Measurements from ENCODE around the gene PDE6D. TPM values are rescaled to one million over a fixed set of nuclear protein-coding genes. Genes with fewer than 3 reads are reported as not detected.

The PDE6D gene
- total and polyA plus RNA-seq, 2 of the 13 experiments (the other 11 are each of a cell fraction or from before 2014, with no cell fraction given) = 14.1 to 23.2 TPM

DNA sequence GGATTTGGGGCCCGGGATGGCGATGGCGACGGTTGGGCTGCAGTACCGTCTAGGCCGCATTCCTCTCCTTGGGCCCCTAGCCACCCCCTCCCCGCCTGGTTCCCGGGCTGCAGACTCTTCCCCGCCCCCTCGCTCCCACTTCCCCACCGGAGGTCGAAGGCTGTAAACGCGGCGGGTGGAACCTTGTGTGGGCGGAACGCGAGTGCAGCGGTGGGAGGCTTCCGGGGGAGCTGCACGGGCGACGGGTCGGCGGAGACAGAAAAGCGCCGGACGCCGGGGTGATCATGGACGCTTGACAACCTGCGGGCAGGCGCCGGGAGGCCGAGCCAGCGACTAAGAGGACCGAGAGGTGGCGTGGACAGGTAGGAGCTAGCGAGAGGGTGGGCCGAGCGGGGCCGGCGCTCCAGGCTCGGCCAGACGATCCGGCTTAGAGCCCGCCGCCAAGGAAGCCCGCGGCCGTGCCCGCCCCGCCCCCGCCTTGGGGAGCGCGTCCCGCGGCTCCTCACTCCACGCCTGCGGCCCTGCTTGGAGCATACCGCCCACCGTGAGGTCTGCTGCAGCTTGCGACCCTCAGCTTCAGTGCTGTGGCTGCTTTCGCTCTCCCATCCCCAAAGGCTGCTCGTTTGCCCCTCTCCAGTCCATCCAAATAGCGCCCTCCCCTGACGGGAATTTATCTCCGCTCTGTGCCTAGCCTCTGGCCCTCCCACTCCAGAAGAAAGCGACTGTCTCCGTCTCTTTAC is 5.3 kb upstream of the PDE6D start, which contains the start of gene COPS7B (continued):
- TF ChIP-seq, protein P1, sequence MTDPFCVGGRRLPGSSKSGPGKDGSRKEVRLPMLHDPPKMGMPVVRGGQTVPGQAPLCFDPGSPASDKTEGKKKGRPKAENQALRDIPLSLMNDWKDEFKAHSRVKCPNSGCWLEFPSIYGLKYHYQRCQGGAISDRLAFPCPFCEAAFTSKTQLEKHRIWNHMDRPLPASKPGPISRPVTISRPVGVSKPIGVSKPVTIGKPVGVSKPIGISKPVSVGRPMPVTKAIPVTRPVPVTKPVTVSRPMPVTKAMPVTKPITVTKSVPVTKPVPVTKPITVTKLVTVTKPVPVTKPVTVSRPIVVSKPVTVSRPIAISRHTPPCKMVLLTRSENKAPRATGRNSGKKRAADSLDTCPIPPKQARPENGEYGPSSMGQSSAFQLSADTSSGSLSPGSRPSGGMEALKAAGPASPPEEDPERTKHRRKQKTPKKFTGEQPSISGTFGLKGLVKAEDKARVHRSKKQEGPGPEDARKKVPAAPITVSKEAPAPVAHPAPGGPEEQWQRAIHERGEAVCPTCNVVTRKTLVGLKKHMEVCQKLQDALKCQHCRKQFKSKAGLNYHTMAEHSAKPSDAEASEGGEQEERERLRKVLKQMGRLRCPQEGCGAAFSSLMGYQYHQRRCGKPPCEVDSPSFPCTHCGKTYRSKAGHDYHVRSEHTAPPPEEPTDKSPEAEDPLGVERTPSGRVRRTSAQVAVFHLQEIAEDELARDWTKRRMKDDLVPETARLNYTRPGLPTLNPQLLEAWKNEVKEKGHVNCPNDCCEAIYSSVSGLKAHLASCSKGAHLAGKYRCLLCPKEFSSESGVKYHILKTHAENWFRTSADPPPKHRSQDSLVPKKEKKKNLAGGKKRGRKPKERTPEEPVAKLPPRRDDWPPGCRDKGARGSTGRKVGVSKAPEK (CRISPR knock-in tag; IDR thresholded peaks at IDR 0.05; ENCODE audit: borderline replicate concordance) = peak; percentile 96; the same call in 1 of the 2 replicates
- TF ChIP-seq ZKSCAN5 (CRISPR knock-in tag; IDR thresholded peaks at IDR 0.05) (peak; percentile 64; the same call in 1 of the 2 replicates), HMG20B (CRISPR knock-in tag; conservative IDR thresholded peaks at IDR 0.05) (peak; percentile 92), ZNF333 (CRISPR knock-in tag; IDR thresholded peaks at IDR 0.05; ENCODE audit: borderline replicate concordance) (peak; percentile 84; the same call in 1 of the 2 replicates), ZNF350 (CRISPR knock-in tag; IDR thresholded peaks at IDR 0.05; ENCODE audit: borderline replicate concordance, low read depth) (peak; percentile 98), HDAC2 (CRISPR knock-in tag; IDR thresholded peaks at IDR 0.05) (peak; percentile 99), ZNF558 (CRISPR knock-in tag; IDR thresholded peaks at IDR 0.05; ENCODE audit: borderline replicate concordance) (peak; percentile 94; the same call in 1 of the 2 replicates), ZNF619 (CRISPR knock-in tag; IDR thresholded peaks at IDR 0.05) (peak; percentile 26; the same call in 1 of the 2 replicates), ZNF564 (CRISPR knock-in tag; IDR thresholded peaks at IDR 0.05) (peak; percentile 91), ZNF382 (CRISPR knock-in tag; IDR thresholded peaks at IDR 0.05; ENCODE audit: borderline replicate concordance) (no peak), TOE1 (CRISPR knock-in tag; IDR thresholded peaks at IDR 0.05) (peak; percentile 80; the same call in 1 of the 2 replicates)
- TF ChIP-seq, protein P2, sequence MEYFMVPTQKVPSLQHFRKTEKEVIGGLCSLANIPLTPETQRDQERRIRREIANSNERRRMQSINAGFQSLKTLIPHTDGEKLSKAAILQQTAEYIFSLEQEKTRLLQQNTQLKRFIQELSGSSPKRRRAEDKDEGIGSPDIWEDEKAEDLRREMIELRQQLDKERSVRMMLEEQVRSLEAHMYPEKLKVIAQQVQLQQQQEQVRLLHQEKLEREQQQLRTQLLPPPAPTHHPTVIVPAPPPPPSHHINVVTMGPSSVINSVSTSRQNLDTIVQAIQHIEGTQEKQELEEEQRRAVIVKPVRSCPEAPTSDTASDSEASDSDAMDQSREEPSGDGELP (IDR thresholded peaks at IDR 0.05; ENCODE audit: borderline replicate concordance, low read depth) = peak; percentile 61
- TF ChIP-seq, protein P3, sequence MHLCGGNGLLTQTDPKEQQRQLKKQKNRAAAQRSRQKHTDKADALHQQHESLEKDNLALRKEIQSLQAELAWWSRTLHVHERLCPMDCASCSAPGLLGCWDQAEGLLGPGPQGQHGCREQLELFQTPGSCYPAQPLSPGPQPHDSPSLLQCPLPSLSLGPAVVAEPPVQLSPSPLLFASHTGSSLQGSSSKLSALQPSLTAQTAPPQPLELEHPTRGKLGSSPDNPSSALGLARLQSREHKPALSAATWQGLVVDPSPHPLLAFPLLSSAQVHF (CRISPR knock-in tag; IDR thresholded peaks at IDR 0.05) = no peak; the same call in 1 of the 2 replicates
- TF ChIP-seq, protein P4, sequence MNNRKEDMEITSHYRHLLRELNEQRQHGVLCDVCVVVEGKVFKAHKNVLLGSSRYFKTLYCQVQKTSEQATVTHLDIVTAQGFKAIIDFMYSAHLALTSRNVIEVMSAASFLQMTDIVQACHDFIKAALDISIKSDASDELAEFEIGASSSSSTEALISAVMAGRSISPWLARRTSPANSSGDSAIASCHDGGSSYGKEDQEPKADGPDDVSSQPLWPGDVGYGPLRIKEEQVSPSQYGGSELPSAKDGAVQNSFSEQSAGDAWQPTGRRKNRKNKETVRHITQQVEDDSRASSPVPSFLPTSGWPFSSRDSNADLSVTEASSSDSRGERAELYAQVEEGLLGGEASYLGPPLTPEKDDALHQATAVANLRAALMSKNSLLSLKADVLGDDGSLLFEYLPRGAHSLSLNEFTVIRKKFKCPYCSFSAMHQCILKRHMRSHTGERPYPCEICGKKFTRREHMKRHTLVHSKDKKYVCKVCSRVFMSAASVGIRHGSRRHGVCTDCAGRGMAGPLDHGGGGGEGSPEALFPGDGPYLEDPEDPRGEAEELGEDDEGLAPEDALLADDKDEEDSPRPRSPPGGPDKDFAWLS (CRISPR knock-in tag; IDR thresholded peaks at IDR 0.05; ENCODE audit: borderline replicate concordance) = 0 out of 2 replicates have a peak, but pooled peaks have one; percentile 63
- TF ChIP-seq, protein P5, sequence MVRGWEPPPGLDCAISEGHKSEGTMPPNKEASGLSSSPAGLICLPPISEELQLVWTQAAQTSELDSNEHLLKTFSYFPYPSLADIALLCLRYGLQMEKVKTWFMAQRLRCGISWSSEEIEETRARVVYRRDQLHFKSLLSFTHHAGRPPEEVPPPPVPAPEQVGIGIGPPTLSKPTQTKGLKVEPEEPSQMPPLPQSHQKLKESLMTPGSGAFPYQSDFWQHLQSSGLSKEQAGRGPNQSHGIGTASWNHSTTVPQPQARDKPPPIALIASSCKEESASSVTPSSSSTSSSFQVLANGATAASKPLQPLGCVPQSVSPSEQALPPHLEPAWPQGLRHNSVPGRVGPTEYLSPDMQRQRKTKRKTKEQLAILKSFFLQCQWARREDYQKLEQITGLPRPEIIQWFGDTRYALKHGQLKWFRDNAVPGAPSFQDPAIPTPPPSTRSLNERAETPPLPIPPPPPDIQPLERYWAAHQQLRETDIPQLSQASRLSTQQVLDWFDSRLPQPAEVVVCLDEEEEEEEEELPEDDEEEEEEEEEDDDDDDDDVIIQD (CRISPR knock-in tag; IDR thresholded peaks at IDR 0.05; ENCODE audit: low read depth) = peak; percentile 41; the same call in 1 of the 2 replicates
- TF ChIP-seq, protein P6, sequence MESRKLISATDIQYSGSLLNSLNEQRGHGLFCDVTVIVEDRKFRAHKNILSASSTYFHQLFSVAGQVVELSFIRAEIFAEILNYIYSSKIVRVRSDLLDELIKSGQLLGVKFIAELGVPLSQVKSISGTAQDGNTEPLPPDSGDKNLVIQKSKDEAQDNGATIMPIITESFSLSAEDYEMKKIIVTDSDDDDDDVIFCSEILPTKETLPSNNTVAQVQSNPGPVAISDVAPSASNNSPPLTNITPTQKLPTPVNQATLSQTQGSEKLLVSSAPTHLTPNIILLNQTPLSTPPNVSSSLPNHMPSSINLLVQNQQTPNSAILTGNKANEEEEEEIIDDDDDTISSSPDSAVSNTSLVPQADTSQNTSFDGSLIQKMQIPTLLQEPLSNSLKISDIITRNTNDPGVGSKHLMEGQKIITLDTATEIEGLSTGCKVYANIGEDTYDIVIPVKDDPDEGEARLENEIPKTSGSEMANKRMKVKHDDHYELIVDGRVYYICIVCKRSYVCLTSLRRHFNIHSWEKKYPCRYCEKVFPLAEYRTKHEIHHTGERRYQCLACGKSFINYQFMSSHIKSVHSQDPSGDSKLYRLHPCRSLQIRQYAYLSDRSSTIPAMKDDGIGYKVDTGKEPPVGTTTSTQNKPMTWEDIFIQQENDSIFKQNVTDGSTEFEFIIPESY (CRISPR knock-in tag; IDR thresholded peaks at IDR 0.05) = peak; percentile 78
